22Rv1 (cell line): ENCODE data around the gene ZSCAN29.

Experiments
- H3K27ac ChIP-seq: fragments of 450-650 bp; 2 replicates; pipeline ENCODE4 v1.5.1; 2017
- CTCF ChIP-seq: fragments of 450-650 bp; IDR thresholded peaks from 2 replicates; pipeline ENCODE4 v1.5.1; 2017; ENCODE audit warnings: mild to moderate bottlenecking
- ZFX ChIP-seq: fragments of 450-650 bp; IDR thresholded peaks from 2 replicates; pipeline ENCODE4 v1.6.1; 2017; ENCODE audit warnings: antibody characterized with exemption, borderline replicate concordance

The ZSCAN29 gene

GRCh38 chr15:43325039-43325684 lies 45.7 kb downstream of the ZSCAN29 start:
- no peak overlapping the region for H3K27ac ChIP-seq
- TF ChIP-seq CTCF (no peak), ZFX (no peak)

DNA sequence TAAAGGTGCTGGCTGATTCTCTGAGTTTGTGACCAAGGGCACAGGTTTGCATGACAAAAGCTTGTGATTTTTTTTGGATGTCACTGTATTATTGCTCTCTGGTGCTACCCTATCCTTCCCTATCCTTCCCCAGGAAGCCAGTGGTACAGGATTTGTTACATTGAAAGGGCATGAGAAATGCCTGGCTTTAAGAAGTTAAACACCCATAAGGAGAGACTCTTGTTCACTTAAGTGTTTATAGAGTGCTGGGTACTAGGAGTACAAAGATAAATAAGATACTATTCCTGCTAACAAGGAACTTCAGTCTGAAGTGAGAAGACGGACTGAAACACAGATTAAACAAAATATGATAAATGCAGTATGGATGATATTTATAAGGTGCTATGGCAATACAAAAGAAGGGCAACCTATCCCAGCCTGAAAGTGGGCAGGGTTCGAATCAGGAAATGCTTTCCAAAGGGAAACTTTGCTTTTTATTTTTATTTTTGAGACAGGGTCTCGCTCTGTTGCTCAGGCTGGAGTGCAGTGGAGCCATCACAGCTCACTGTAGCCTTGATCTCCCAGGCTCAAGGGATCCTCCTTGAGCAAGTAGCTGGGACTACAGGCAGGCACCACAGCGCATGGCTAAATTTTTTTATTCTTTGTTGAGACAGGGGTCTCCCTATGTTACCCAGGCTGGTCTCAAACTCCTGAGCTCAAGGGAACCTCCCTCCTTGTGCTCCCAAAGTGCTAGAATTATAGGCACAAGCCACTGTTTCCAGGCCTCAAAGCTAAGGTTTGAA lies 51.7 kb downstream of the ZSCAN29 start:
- no peak for TF ChIP-seq ZFX
- TF ChIP-seq CTCF, result no peak; the same call in 1 of the 2 replicates
- no peak overlapping the region for H3K27ac ChIP-seq

DNA sequence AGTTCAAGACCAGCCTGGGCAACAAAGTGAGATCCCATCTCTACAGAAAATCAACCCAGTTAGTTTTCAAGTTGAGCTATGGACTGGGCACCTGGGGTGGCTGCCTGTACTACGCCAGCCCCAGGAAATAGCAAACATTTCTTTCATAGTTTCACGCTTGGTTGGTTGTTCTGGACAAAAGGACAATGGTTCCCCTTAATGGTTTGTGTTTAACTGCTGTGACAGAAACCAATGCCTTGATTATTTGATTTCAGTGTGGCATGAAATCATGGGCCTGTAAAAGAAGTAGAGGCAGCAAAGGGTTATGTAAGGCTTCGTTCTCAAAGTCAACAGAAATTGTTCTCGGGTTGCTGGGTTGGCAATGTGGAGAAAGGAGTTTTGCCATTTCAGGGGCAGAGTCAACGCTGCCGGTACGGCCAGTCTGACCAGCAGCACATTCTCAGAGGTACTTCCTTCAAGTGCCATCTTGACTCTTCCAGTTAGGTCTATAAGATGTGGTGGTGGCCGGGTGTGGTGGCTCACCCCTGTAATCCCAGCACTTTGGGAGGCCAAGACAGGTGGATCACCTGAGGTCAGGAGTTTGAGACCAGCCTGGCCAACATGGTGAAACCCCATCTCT lies 53.2 kb downstream of the ZSCAN29 start:
- TF ChIP-seq CTCF (no peak), ZFX (no peak)
- H3K27ac ChIP-seq, result no peak overlapping the region

DNA sequence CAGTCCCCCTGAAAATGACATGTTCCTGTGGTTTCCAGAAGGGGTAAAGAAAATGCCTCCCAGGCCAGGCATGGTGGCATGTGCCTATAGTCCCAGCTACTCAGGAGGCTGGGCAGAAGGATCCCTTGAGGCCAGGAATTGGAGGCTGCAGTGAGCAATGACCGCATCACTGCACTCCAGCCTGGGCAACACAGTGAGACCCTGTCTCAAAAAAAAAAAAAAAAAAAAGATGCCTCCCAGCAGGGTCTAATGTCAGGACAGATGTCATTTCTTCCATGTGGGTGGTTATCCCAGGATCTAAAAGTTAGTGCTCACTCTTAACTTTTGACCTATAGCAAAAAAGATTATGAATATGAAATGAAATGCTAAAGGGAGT lies 53.9 kb downstream of the ZSCAN29 start:
- no peak overlapping the region for H3K27ac ChIP-seq
- TF ChIP-seq ZFX (no peak), CTCF (no peak)

GRCh38 chr15:43316016-43316970 lies 54.5 kb downstream of the ZSCAN29 start:
- H3K27ac ChIP-seq, result no peak overlapping the region
- no peak for TF ChIP-seq ZFX
- TF ChIP-seq CTCF, result no peak

GRCh38 chr15:43314171-43314570 lies 56.7 kb downstream of the ZSCAN29 start:
- TF ChIP-seq ZFX, result no peak
- TF ChIP-seq CTCF, result no peak
- H3K27ac ChIP-seq, result no peak overlapping the region
